GM12864 (cell line): ENCODE results near the gene UBA3.

Source experiments
- DNase-seq: peaks from one replicate; pipeline ENCODE4 v3.0.0-alpha.2; 2011; ENCODE audit warnings: low read depth
- H3K4me3 ChIP-seq: 2 replicates; pipeline ENCODE4 v1.5.1; 2011; ENCODE audit warnings: mild to moderate bottlenecking, low read depth, low read length, control low read depth
- TF ChIP-seq, protein P1 (sequence below): IDR thresholded peaks from 2 replicates; pipeline ENCODE4 v1.5.1; 2011; ENCODE audit warnings: low read depth, mild to moderate bottlenecking, moderate library complexity, low read length, control low read depth, inconsistent platforms; ENCODE audit errors: missing control alignments

Gene UBA3

DNA sequence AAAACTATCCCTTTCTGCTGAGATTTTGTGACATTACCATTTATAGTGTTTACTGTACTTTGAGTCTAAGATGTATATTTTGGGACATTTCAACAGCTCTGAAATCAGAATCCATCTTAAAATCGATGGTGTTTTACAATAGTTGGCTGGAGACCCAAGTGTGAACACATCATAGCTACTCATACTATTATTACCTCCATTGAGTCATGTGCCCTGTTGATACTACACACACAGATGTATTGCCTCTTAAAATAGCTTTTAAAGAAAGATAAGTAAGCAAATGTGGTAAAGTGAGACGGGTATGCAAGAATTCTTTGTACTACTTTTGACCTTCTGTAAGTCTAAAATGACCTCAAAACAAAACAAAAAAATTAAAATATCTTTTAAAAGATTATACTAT is 35.6 kb upstream of the UBA3 start:
- DNase-seq, result no peak
- H3K4me3 ChIP-seq, result no peak overlapping the region
- TF ChIP-seq, protein P1, sequence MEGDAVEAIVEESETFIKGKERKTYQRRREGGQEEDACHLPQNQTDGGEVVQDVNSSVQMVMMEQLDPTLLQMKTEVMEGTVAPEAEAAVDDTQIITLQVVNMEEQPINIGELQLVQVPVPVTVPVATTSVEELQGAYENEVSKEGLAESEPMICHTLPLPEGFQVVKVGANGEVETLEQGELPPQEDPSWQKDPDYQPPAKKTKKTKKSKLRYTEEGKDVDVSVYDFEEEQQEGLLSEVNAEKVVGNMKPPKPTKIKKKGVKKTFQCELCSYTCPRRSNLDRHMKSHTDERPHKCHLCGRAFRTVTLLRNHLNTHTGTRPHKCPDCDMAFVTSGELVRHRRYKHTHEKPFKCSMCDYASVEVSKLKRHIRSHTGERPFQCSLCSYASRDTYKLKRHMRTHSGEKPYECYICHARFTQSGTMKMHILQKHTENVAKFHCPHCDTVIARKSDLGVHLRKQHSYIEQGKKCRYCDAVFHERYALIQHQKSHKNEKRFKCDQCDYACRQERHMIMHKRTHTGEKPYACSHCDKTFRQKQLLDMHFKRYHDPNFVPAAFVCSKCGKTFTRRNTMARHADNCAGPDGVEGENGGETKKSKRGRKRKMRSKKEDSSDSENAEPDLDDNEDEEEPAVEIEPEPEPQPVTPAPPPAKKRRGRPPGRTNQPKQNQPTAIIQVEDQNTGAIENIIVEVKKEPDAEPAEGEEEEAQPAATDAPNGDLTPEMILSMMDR, result no peak

DNA sequence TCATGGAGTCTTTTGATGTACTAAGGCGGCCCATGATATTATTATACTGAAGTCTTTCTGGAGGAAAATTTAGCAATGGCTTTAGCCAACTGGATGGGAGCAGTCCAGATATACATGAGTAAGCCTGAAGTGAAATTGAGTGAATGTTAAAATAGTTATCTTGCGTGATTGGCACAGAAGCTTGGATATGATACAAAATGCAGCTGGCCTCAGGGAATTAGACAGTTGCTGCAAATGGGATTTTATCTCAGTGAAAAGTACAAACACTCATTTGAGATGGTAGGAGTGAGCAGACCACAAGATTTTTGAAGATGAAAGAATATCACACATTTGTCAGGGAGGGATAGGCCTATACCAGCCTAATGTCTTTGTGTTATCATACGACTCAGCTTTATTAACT is 33.4 kb upstream of the UBA3 start:
- TF ChIP-seq, protein P1, result no peak
- no peak for DNase-seq
- H3K4me3 ChIP-seq, result no peak overlapping the region

DNA sequence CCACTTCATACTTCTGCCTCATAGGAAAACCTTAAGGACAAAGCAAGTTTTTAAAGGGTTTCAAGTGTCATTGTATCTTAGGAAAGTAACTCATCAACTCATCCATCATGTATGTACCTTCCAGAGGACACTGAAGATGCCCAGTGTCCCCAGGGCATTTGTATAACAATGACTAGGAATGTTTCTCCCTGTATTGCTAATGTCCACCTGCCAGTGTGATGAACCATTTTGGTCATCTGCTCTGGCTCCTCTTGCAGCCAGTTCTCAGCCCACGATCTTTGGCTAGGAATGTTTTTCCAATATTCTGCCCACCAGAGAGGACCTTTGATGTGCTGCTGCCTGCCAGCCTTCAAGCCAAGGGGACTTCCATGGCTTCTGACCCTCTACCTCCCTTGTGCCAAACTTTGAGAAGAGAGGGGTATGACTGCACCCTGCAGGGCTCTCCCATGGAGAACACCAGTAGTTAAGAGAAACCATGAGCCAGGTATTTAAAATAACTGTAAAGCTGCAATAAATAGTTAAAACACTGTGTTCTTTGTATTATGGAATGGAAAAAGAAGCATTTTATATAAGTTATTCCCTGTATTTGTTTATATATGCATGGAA is 30.9 kb upstream of the UBA3 start:
- no peak overlapping the region for H3K4me3 ChIP-seq
- DNase-seq, result no peak
- TF ChIP-seq, protein P1, result no peak

DNA sequence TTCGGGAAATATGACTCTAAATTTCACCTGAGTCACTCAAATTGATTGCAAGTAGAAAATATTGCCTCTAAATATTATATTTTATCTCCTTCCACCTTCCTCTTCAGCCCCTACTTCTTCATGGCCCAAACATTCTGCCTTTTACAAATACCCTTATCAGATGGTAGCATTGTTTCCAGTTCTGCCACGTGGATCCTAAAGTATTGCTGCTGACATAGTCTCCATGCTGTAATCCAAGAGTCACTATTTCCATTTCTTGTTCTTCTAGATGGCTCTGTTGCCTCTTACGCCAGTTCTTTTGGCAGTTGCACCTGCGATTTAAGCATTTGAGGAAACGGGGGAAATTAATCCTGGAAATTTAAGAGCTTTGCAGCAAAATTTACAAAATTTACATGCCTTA is 28.6 kb upstream of the UBA3 start:
- no peak for DNase-seq
- no peak overlapping the region for H3K4me3 ChIP-seq
- TF ChIP-seq, protein P1, result no peak

DNA sequence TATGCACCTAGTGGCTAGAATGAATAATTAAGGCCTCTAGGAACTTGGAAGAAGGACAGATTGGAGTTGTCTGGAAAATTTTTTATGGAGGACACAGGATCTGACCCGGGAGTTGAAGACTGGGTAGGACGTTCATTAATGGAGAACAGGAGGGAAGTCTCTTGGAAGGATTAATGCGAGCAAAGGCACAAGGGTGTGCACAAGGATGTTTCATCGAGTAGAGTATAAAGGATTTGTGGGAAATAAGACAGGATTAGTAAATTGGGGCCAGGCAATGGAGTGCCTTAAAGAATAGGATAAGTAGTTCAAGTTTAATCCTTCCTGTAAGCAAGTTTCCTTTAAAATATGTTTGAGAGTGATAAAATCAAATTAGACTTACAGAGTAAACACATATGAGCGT is 27.7 kb upstream of the UBA3 start:
- TF ChIP-seq, protein P1, result no peak
- no peak overlapping the region for H3K4me3 ChIP-seq
- no peak for DNase-seq

DNA sequence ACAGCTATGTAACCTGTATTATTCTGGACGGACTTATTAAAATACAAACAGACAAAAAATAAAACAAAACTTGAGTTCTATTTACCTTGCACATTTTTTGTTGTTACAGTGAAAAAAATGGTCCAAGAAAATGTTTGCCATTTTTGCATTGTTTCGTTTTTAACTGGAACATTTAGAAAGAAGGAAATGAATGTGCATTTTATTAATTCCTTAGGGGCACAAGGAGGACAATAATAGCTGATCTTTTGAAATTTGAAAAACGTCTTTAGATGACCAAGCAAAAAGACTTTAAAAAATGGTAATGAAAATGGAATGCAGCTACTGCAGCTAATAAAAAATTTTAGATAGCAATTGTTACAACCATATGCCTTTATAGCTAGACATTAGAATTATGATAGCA is 25.2 kb upstream of the UBA3 start:
- H3K4me3 ChIP-seq, result no peak overlapping the region
- TF ChIP-seq, protein P1, result no peak
- DNase-seq, result no peak

DNA sequence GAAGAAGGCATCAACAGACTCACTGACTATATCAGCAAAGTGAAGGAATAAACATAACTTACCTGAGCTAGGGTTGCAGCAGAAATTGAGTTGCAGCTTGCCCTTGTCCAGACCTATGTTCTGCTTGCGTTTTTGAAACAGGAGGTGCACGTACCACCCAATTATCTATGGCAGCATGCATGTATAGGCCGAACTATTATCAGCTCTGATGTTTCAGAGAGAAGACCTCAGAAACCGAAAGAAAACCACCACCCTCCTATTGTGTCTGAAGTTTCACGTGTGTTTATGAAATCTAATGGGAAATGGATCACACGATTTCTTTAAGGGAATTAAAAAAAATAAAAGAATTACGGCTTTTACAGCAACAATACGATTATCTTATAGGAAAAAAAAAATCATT is 24.4 kb upstream of the UBA3 start:
- no peak overlapping the region for H3K4me3 ChIP-seq
- no peak for DNase-seq
- TF ChIP-seq, protein P1, result no peak
